ENCODE measurements around the gene THAP4. TPM values are rescaled to one million over a fixed set of nuclear protein-coding genes. Genes with fewer than 3 reads are reported as not detected.

The THAP4 gene
- total and polyA plus RNA-seq, 2 of the 13 experiments (the other 11 are each of a cell fraction or from before 2014, with no cell fraction given): 59.7 to 75.7 TPM

DNA sequence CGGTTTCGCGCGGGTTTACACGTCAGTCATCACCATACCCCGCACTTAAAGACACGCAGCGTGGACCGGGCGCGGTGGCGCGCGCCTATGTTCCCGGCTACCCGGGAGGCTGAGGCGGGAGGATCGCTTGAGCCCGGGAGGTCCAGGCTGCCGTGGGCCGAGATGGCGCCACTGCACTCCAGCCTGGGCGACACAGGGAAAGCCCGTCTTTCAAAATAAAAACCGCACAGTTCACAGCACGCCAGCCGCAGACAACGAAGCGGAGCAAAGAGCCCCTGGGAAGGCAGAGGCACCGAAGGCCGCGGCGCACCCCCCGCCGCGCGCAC is 49.3 kb upstream of the THAP4 start (continued):
- TF ChIP-seq, protein P1, sequence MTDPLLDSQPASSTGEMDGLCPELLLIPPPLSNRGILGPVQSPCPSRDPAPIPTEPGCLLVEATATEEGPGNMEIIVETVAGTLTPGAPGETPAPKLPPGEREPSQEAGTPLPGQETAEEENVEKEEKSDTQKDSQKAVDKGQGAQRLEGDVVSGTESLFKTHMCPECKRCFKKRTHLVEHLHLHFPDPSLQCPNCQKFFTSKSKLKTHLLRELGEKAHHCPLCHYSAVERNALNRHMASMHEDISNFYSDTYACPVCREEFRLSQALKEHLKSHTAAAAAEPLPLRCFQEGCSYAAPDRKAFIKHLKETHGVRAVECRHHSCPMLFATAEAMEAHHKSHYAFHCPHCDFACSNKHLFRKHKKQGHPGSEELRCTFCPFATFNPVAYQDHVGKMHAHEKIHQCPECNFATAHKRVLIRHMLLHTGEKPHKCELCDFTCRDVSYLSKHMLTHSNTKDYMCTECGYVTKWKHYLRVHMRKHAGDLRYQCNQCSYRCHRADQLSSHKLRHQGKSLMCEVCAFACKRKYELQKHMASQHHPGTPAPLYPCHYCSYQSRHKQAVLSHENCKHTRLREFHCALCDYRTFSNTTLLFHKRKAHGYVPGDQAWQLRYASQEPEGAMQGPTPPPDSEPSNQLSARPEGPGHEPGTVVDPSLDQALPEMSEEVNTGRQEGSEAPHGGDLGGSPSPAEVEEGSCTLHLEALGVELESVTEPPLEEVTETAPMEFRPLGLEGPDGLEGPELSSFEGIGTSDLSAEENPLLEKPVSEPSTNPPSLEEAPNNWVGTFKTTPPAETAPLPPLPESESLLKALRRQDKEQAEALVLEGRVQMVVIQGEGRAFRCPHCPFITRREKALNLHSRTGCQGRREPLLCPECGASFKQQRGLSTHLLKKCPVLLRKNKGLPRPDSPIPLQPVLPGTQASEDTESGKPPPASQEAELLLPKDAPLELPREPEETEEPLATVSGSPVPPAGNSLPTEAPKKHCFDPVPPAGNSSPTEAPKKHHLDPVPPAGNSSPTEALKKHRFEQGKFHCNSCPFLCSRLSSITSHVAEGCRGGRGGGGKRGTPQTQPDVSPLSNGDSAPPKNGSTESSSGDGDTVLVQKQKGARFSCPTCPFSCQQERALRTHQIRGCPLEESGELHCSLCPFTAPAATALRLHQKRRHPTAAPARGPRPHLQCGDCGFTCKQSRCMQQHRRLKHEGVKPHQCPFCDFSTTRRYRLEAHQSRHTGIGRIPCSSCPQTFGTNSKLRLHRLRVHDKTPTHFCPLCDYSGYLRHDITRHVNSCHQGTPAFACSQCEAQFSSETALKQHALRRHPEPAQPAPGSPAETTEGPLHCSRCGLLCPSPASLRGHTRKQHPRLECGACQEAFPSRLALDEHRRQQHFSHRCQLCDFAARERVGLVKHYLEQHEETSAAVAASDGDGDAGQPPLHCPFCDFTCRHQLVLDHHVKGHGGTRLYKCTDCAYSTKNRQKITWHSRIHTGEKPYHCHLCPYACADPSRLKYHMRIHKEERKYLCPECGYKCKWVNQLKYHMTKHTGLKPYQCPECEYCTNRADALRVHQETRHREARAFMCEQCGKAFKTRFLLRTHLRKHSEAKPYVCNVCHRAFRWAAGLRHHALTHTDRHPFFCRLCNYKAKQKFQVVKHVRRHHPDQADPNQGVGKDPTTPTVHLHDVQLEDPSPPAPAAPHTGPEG (CRISPR knock-in tag; IDR thresholded peaks at IDR 0.05): no peak
- no peak for TF ChIP-seq SIX1 (CRISPR knock-in tag; IDR thresholded peaks at IDR 0.05; ENCODE audit: borderline replicate concordance)
- peak; percentile 15; the same call in 1 of the 2 replicates for TF ChIP-seq ZNF598 (CRISPR knock-in tag; IDR thresholded peaks at IDR 0.05; ENCODE audit: borderline replicate concordance)
- TF ChIP-seq ZMAT3 (CRISPR knock-in tag; conservative IDR thresholded peaks at IDR 0.05): no peak
- no peak for TF ChIP-seq ZNF614 (CRISPR knock-in tag; IDR thresholded peaks at IDR 0.05; ENCODE audit: borderline replicate concordance)
- TF ChIP-seq, protein P2, sequence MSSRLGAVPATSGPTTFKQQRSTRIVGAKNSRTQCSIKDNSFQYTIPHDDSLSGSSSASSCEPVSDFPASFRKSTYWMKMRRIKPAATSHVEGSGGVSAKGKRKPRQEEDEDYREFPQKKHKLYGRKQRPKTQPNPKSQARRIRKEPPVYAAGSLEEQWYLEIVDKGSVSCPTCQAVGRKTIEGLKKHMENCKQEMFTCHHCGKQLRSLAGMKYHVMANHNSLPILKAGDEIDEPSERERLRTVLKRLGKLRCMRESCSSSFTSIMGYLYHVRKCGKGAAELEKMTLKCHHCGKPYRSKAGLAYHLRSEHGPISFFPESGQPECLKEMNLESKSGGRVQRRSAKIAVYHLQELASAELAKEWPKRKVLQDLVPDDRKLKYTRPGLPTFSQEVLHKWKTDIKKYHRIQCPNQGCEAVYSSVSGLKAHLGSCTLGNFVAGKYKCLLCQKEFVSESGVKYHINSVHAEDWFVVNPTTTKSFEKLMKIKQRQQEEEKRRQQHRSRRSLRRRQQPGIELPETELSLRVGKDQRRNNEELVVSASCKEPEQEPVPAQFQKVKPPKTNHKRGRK (CRISPR knock-in tag; IDR thresholded peaks at IDR 0.05): no peak
- TF ChIP-seq ELF4 (CRISPR knock-in tag; IDR thresholded peaks at IDR 0.05; ENCODE audit: borderline replicate concordance): 0 out of 2 replicates have a peak, but pooled peaks have one; percentile 47
- TF ChIP-seq CBFB (CRISPR knock-in tag; IDR thresholded peaks at IDR 0.05): 0 out of 2 replicates have a peak, but pooled peaks have one; percentile 16
- 0 out of 2 replicates have a peak, but pooled peaks have one; percentile 56 for TF ChIP-seq NFE2L1 (CRISPR knock-in tag; IDR thresholded peaks at IDR 0.05; ENCODE audit: borderline replicate concordance)
- TF ChIP-seq, protein P3, sequence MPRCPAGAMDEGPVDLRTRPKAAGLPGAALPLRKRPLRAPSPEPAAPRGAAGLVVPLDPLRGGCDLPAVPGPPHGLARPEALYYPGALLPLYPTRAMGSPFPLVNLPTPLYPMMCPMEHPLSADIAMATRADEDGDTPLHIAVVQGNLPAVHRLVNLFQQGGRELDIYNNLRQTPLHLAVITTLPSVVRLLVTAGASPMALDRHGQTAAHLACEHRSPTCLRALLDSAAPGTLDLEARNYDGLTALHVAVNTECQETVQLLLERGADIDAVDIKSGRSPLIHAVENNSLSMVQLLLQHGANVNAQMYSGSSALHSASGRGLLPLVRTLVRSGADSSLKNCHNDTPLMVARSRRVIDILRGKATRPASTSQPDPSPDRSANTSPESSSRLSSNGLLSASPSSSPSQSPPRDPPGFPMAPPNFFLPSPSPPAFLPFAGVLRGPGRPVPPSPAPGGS (CRISPR knock-in tag; IDR thresholded peaks at IDR 0.05): no peak
- TF ChIP-seq JUND (CRISPR knock-in tag; IDR thresholded peaks at IDR 0.05): 0 out of 2 replicates have a peak, but pooled peaks have one; percentile 6
- peak; percentile 70 for TF ChIP-seq ARID2 (CRISPR knock-in tag; IDR thresholded peaks at IDR 0.05; ENCODE audit: borderline replicate concordance)
- TF ChIP-seq TGIF2 (CRISPR knock-in tag; IDR thresholded peaks at IDR 0.05): no peak
- TF ChIP-seq SNAI1 (CRISPR knock-in tag; IDR thresholded peaks at IDR 0.05; ENCODE audit: borderline replicate concordance): peak; percentile 68; the same call in 1 of the 2 replicates
- TF ChIP-seq GTF2F1 (IDR thresholded peaks at IDR 0.05; ENCODE audit: low read length): no peak
- TF ChIP-seq ZNF777 (CRISPR knock-in tag; IDR thresholded peaks at IDR 0.05): no peak
- no peak for TF ChIP-seq SAP130 (CRISPR knock-in tag; IDR thresholded peaks at IDR 0.05; ENCODE audit: low read depth)
- no peak for TF ChIP-seq HDAC2 (CRISPR knock-in tag; IDR thresholded peaks at IDR 0.05)
- no peak for TF ChIP-seq CEBPG (CRISPR knock-in tag; IDR thresholded peaks at IDR 0.05)
- TF ChIP-seq, protein P4, sequence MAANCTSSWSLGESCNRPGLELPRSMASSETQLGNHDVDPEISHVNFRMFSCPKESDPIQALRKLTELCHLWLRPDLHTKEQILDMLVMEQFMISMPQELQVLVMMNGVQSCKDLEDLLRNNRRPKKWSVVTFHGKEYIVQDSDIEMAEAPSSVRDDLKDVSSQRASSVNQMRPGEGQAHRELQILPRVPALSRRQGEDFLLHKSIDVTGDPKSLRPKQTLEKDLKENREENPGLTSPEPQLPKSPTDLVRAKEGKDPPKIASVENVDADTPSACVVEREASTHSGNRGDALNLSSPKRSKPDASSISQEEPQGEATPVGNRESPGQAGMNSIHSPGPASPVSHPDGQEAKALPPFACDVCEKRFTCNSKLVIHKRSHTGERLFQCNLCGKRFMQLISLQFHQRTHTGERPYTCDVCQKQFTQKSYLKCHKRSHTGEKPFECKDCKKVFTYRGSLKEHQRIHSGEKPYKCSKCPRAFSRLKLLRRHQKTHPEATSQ (CRISPR knock-in tag; IDR thresholded peaks at IDR 0.05; ENCODE audit: borderline replicate concordance): peak; percentile 73; the same call in 1 of the 2 replicates
- TF ChIP-seq KDM3A (CRISPR knock-in tag; IDR thresholded peaks at IDR 0.05; ENCODE audit: low read depth): no peak
- 0 out of 2 replicates have a peak, but pooled peaks have one; percentile 14 for TF ChIP-seq ZNF468 (CRISPR knock-in tag; IDR thresholded peaks at IDR 0.05)
